Left lung (tissue), 10 donors: Measurements from ENCODE around the gene CAB39. TPM values are rescaled to one million over a fixed set of nuclear protein-coding genes. Genes with fewer than 3 reads are reported as not detected.

Source experiments
- ATAC-seq: fragments of 200-7000 bp; cut with Tn5 transposase; one replicate; pipeline ENCODE4 v1.9.1; 2020; ENCODE audit warnings: moderate library complexity
- DNase-seq, 4 donors: peaks; one replicate each; pipeline ENCODE4 v3.0.0-alpha.2; 2013 to 2020
- H3K27ac ChIP-seq, 2 donors: fragments of 200-600 bp; sonication (generic) in 1 of 2; one replicate each; pipeline versions ENCODE4 v1.5.0 to v1.8.0; 2020 to 2021
- H3K27me3 ChIP-seq, 2 donors: fragments of 200-600 bp; sonication (generic) in 1 of 2; one replicate each; pipeline versions ENCODE4 v1.5.0 to v1.8.0; 2020 to 2021
- H3K36me3 ChIP-seq, 2 donors: fragments of 200-600 bp; sonication (generic) in 1 of 2; one replicate each; pipeline versions ENCODE4 v1.5.0 to v1.8.0; 2020 to 2021
- H3K4me1 ChIP-seq, 2 donors: fragments of 200-600 bp; one replicate each; pipeline ENCODE4 v1.8.0; 2021
- H3K4me3 ChIP-seq, 2 donors: fragments of 200-600 bp; sonication (generic) in 1 of 2; one replicate each; pipeline versions ENCODE4 v1.5.0 to v1.8.0; 2020 to 2021; ENCODE audit warnings: mild to moderate bottlenecking in 1 of 2
- H3K9me3 ChIP-seq, 2 donors: fragments of 200-600 bp; sonication (generic) in 1 of 2; one replicate each; pipeline versions ENCODE4 v1.5.0 to v1.8.0; 2020 to 2021
- CTCF ChIP-seq, 2 donors: fragments of 200-600 bp; sonication (generic) in 1 of 2; IDR thresholded peaks; one replicate each; pipeline versions ENCODE4 v1.5.0 to v1.8.0; 2021; ENCODE audit warnings: antibody characterized with exemption in 2 of 2
- intact Hi-C, 2 donors: fragments of 100-400 bp; cut with DNase I; formaldehyde crosslinking; loops; one replicate each; pipeline versions ENCODE4 v1.11.2 to v1.14.2; 2022
- polyA plus RNA-seq, 6 donors: library from polyadenylated mRNA; unstranded; fragments of 120-200 nt; gene quantifications; one replicate each; pipeline ENCODE4 v1.2.1, GENCODE V29; 2013; ENCODE audit not compliant: insufficient read length in 6 of 6
- total RNA-seq, 2 donors: library from RNA; stranded (reverse); fragmentation: NEBNext Ultra II Directional; extraction: Animal tissue kit (Norgen Biotek cat#: 25700); gene quantifications; one replicate each; pipeline ENCODE4 v1.2.1, GENCODE V29; 2021
- donor health status: DM: no; HTN: yes; CAD: no.
- donor health status: DM: no; HTN: no; CAD: no.

CAB39 gene
- total and polyA plus RNA-seq, 8 donors: 52.9 to 86.5 (median 63.3) TPM

GRCh38 chr2:230868947-230869913 is 156.6 kb downstream of the CAB39 start:
- ATAC-seq (no peak), DNase-seq (peak in 3 of 4 donors; percentile 43 to 86 (median 75))
- Histone ChIP-seq H3K36me3 (no peaks in the 10 kb centered on the region), H3K9me3 (no peaks in the 10 kb centered on the region), H3K4me3 (no peak overlapping the region), H3K27ac (no peak overlapping the region), H3K27me3 (peaks cover 0 to 26% of the 10 kb centered on the region in 2 donors), H3K4me1 (peaks cover 0 to 53% of the 10 kb centered on the region in 2 donors)
- TF ChIP-seq CTCF (IDR thresholded peaks at IDR 0.05): no peak
- intact Hi-C loops: no loop called here

GRCh38 chr2:230869914-230870543 is 157.4 kb downstream of the CAB39 start:
- TF ChIP-seq CTCF (IDR thresholded peaks at IDR 0.05): no peak
- no peaks in the 10 kb centered on the region for H3K36me3 ChIP-seq
- intact Hi-C loops: no loop called here
- H3K27me3 ChIP-seq: peaks cover 0 to 18% of the 10 kb centered on the region in 2 donors
- no peaks in the 10 kb centered on the region for H3K9me3 ChIP-seq
- ATAC-seq (no peak), DNase-seq (no peak)
- no peak overlapping the region for H3K27ac ChIP-seq
- peaks cover 0 to 45% of the 10 kb centered on the region in 2 donors for H3K4me1 ChIP-seq
- no peak overlapping the region for H3K4me3 ChIP-seq

Other genes starting within 250 kb of the CAB39 start
- gene ITM2C, start 152.1 kb downstream of the CAB39 start, total RNA-seq: 10 to 100 TPM; 32.0 to 60.7 TPM
- gene ITM2C, start 152.1 kb downstream of the CAB39 start, polyA plus RNA-seq: 100 to 1,000 TPM; 280 to 356 (median 289) TPM
- gene GPR55, start 212.4 kb downstream of the CAB39 start, total RNA-seq: under 1 TPM in 1 of 2 donors, not detected in 1; 0.24 TPM
- gene GPR55, start 212.4 kb downstream of the CAB39 start, polyA plus RNA-seq: under 1 TPM in 4 of 6 donors, not detected in 2; 0.06 to 0.14 (median 0.07) TPM